Measurements from ENCODE around the gene G3BP2. TPM values are rescaled to one million over a fixed set of nuclear protein-coding genes. Genes with fewer than 3 reads are reported as not detected.
A peak's percentile ranks its signal among the peaks of the same experiment; 100 is the strongest.

G3BP2 gene
- total and polyA plus RNA-seq, 2 of the 13 experiments (the other 11 are each of a cell fraction or from before 2014, with no cell fraction given), result 51.7 to 179 TPM

DNA sequence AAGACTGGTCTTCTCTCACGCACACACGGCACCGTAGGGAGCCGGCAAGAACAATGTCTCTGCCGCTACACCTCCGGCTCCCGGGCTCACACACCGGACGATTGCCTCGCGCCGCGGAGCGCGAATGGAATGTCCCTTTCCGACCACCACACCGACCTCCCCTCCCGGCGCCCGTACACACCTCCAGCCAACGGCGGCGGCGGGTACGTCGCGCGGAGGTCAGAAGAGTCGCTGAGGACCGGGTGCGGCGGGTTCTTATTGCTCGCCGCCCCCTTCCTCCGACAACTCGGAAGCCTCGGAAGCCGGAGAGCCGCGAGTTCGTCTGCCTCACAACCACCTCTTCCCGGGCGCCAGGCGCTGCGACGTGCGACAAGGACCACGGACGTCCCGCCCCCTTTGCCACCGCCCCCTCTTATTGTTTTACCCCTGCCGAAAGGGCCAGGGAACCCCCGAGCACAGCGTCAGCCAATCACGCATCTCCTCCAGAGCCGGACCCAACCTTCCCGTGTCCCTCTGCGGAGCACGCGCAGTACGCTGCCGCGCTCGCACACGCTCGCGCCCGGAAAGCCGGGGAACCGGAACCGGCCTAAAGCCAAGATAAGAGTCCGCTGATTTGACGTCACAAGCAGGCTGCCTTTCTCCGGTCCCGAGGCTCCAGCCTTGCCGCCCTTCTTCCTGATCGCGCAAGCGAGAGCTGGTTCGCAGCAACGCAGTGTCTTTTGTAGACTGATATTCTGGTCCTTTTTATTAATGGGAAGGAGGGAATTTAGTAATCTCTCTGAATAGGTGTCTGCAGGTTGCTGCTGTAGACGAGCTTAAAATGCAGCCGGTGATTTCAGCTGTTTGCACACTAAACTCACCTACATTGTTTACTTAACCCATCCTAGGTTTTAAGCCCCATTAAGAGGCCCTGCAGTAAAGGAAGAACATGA is at the start of gene G3BP2 (continued):
- TF ChIP-seq HNRNPH1 (optimal IDR thresholded peaks at IDR 0.05; ENCODE audit: low read depth, low read length) (no peak), KDM2A (CRISPR knock-in tag; IDR thresholded peaks at IDR 0.05; ENCODE audit: borderline replicate concordance, low read depth) (peak; percentile 95), MIER3 (CRISPR knock-in tag; IDR thresholded peaks at IDR 0.05; ENCODE audit: borderline replicate concordance) (no peak; the same call in 1 of the 2 replicates), ZNF747 (CRISPR knock-in tag; IDR thresholded peaks at IDR 0.05; ENCODE audit: borderline replicate concordance) (peak; percentile 97), PHF21A (CRISPR knock-in tag; IDR thresholded peaks at IDR 0.05) (0 out of 2 replicates have a peak, but pooled peaks have one; percentile 23), MIXL1 (CRISPR knock-in tag; IDR thresholded peaks at IDR 0.05) (peak; percentile 38; the same call in 1 of the 2 replicates), ZNF790 (CRISPR knock-in tag; IDR thresholded peaks at IDR 0.05; ENCODE audit: borderline replicate concordance) (0 out of 2 replicates have a peak, but pooled peaks have one; percentile 9), ZNF672 (CRISPR knock-in tag; IDR thresholded peaks at IDR 0.05) (no peak)
- TF ChIP-seq, protein P1, sequence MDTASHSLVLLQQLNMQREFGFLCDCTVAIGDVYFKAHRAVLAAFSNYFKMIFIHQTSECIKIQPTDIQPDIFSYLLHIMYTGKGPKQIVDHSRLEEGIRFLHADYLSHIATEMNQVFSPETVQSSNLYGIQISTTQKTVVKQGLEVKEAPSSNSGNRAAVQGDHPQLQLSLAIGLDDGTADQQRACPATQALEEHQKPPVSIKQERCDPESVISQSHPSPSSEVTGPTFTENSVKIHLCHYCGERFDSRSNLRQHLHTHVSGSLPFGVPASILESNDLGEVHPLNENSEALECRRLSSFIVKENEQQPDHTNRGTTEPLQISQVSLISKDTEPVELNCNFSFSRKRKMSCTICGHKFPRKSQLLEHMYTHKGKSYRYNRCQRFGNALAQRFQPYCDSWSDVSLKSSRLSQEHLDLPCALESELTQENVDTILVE (CRISPR knock-in tag; IDR thresholded peaks at IDR 0.05), result peak; percentile 97
- TF ChIP-seq, protein P2, sequence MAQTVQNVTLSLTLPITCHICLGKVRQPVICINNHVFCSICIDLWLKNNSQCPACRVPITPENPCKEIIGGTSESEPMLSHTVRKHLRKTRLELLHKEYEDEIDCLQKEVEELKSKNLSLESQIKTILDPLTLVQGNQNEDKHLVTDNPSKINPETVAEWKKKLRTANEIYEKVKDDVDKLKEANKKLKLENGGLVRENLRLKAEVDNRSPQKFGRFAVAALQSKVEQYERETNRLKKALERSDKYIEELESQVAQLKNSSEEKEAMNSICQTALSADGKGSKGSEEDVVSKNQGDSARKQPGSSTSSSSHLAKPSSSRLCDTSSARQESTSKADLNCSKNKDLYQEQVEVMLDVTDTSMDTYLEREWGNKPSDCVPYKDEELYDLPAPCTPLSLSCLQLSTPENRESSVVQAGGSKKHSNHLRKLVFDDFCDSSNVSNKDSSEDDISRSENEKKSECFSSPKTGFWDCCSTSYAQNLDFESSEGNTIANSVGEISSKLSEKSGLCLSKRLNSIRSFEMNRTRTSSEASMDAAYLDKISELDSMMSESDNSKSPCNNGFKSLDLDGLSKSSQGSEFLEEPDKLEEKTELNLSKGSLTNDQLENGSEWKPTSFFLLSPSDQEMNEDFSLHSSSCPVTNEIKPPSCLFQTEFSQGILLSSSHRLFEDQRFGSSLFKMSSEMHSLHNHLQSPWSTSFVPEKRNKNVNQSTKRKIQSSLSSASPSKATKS (CRISPR knock-in tag; IDR thresholded peaks at IDR 0.05), result peak; percentile 90; the same call in 1 of the 2 replicates
- TF ChIP-seq, protein P3, sequence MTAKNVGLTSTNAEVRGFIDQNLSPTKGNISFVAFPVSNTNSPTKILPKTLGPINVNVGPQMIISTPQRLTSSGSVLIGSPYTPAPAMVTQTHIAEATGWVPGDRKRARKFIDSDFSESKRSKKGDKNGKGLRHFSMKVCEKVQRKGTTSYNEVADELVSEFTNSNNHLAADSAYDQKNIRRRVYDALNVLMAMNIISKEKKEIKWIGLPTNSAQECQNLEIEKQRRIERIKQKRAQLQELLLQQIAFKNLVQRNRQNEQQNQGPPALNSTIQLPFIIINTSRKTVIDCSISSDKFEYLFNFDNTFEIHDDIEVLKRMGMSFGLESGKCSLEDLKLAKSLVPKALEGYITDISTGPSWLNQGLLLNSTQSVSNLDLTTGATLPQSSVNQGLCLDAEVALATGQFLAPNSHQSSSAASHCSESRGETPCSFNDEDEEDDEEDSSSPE (CRISPR knock-in tag; IDR thresholded peaks at IDR 0.05), result peak; percentile 75
- TF ChIP-seq, protein P4, sequence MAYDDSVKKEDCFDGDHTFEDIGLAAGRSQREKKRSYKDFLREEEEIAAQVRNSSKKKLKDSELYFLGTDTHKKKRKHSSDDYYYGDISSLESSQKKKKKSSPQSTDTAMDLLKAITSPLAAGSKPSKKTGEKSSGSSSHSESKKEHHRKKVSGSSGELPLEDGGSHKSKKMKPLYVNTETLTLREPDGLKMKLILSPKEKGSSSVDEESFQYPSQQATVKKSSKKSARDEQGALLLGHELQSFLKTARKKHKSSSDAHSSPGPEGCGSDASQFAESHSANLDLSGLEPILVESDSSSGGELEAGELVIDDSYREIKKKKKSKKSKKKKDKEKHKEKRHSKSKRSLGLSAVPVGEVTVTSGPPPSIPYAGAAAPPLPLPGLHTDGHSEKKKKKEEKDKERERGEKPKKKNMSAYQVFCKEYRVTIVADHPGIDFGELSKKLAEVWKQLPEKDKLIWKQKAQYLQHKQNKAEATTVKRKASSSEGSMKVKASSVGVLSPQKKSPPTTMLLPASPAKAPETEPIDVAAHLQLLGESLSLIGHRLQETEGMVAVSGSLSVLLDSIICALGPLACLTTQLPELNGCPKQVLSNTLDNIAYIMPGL (CRISPR knock-in tag; IDR thresholded peaks at IDR 0.05; ENCODE audit: borderline replicate concordance in 1 of 2, low read depth in 1 of 2), result peak in 1 of 2 experiments; percentile 65; a peak in 3 of 4 replicates
- TF ChIP-seq, protein P5, sequence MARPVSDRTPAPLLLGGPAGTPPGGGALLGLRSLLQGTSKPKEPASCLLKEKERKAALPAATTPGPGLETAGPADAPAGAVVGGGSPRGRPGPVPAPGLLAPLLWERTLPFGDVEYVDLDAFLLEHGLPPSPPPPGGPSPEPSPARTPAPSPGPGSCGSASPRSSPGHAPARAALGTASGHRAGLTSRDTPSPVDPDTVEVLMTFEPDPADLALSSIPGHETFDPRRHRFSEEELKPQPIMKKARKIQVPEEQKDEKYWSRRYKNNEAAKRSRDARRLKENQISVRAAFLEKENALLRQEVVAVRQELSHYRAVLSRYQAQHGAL (CRISPR knock-in tag; IDR thresholded peaks at IDR 0.05; ENCODE audit: not compliant biosample characterization), result peak; percentile 21
- TF ChIP-seq, protein P6, sequence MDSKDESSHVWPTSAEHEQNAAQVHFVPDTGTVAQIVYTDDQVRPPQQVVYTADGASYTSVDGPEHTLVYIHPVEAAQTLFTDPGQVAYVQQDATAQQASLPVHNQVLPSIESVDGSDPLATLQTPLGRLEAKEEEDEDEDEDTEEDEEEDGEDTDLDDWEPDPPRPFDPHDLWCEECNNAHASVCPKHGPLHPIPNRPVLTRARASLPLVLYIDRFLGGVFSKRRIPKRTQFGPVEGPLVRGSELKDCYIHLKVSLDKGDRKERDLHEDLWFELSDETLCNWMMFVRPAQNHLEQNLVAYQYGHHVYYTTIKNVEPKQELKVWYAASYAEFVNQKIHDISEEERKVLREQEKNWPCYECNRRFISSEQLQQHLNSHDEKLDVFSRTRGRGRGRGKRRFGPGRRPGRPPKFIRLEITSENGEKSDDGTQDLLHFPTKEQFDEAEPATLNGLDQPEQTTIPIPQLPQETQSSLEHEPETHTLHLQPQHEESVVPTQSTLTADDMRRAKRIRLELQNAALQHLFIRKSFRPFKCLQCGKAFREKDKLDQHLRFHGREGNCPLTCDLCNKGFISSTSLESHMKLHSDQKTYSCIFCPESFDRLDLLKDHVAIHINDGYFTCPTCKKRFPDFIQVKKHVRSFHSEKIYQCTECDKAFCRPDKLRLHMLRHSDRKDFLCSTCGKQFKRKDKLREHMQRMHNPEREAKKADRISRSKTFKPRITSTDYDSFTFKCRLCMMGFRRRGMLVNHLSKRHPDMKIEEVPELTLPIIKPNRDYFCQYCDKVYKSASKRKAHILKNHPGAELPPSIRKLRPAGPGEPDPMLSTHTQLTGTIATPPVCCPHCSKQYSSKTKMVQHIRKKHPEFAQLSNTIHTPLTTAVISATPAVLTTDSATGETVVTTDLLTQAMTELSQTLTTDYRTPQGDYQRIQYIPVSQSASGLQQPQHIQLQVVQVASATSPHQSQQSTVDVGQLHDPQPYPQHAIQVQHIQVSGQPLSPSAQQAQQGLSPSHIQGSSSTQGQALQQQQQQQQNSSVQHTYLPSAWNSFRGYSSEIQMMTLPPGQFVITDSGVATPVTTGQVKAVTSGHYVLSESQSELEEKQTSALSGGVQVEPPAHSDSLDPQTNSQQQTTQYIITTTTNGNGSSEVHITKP (CRISPR knock-in tag; IDR thresholded peaks at IDR 0.05; ENCODE audit: low read depth), result no peak
- TF ChIP-seq, protein P7, sequence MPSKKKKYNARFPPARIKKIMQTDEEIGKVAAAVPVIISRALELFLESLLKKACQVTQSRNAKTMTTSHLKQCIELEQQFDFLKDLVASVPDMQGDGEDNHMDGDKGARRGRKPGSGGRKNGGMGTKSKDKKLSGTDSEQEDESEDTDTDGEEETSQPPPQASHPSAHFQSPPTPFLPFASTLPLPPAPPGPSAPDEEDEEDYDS (CRISPR knock-in tag; IDR thresholded peaks at IDR 0.05), result peak; percentile 95

Measured in HepG2 (cell line).